DMS114 treated with DMSO at 0.1 percent for 48 hours (cell line): ENCODE results near the gene MAJIN.
A peak's percentile ranks its signal among the peaks of the same experiment; 100 is the strongest.

Experiments
- DNase-seq: peaks from one replicate; lab custom pipeline; 2025; ENCODE audit not compliant: unreplicated experiment; lab: John Stamatoyannopoulos, UW

Gene MAJIN

DNA sequence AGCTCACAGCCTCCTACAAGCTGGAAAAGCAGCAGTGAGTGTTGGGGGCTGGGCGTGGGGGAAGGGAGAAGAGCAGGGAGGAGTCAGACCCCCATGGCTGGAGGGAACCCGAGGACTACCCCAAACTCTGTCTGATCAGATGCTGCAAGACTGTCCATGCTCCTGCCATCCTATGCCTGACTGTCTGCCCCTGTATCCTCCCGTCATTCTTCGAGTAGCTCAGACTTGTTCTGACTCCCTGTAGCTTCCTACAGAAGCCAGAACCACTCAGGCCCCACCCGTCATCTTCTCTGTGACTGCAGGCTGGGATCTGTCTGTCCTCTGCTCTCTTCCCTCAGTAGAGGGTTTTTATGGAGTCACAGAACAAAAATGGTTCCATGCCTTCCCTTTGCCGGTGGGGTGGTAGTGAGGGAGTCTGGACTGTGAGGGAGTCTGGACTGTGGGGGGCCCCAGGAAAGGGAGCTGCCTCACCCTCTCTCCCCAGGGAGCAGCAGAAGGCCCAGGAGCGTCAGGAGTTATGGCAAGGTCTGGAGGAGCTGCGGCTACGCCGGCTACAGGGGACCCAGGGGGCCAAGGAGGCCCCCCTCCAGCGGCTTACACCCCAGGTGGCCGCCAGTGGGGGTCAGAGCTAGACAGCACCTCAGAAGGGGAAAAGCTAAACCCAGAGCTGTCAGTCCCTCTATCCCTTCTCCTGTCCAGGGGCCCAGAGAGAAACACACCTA is 38.5 kb downstream of the MAJIN start:
- no peak for DNase-seq

DNA sequence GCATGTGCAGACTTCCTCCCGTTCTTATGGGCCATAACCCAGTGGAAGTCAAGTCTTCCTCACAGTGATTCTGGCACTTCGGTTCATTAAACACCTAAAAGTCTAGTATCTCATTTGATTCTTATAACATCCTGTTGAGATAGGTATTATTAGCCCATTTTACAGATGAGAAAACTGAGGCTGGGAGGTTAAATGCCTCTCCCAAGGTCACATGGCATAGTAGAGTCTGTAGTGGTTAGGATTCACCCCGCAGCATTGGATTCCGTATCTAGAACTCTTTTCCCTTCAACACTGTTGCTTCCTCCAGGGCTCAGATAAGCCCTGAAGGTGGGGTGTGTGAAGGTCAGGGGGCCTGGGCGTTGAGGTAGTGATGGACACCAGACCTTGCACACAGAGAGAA is 39.6 kb downstream of the MAJIN start:
- no peak for DNase-seq

DNA sequence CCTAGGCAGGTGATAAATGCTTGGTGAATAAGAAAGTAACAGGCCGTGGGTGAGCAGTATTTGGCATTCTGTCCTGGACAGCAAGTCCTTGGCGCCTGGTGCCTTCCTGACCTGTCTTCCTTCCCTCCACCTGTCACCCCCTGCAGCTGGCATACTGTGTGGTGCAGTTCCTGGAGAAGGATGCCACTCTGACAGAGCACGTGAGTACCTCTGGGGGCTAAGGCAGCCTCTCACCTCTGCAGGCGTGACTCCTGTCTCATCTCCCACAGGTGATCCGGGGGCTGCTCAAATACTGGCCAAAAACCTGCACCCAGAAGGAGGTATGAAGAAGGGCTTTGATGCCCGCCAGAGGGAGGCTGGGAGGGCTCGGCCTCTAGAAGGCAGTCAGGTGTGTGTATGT is 40.6 kb downstream of the MAJIN start:
- DNase-seq, result no peak

DNA sequence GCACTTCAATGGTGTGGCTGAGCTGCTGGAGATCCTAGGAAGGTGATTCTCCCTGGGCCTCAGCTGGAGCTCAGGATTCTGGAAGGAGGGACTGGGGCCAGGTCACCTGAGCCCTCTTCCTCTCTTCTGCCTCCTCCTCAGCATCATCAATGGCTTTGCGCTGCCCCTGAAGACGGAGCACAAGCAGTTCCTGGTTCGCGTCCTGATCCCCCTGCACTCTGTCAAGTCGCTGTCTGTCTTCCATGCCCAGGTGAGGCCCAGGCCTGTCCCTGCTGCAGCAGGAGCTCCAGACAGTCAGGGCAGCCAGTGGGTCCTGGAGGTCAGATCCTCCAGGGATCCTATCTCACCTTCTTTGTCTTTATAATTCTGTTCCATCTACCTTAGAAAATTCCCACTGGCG is 41.6 kb downstream of the MAJIN start:
- DNase-seq, result no peak

DNA sequence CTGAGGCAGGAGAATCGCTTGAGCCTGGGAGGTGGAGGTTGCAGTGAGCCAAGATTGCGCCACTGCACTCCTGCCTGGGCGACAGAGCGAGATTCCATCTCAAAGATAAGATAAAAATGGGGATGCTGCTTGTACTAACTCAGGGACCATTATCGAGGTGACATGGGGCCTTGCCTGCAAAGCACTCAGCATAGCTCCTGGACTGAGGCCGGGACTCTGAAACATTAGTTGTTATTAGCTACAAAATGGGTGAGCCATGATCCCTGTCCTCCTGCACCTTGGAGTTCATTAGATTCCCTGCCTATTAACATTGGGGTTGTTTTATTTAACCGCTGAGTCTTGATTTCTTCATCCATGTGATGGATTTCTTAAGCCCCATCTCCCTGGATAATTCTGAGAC is 42.3 kb downstream of the MAJIN start:
- DNase-seq, result no peak

DNA sequence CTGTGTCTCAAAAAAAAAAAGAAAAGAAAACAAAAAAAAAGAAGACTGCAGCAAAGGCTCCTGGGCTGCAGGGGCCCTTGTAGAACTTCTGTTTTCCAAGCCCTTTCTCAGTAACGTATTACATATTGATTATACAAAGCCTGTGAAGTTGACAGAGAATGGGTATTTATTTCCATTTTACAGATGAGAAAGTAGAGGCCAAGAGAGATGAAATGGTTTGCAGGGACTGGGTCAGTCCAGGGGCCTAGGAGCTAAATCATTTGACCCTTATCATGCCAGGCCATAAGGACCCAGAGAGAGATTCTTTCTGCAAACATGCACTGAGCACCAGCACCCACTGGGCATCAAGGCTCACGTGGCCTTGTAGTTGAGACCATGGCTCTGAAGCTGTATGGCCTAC is 43.0 kb downstream of the MAJIN start:
- DNase-seq, result no peak

DNA sequence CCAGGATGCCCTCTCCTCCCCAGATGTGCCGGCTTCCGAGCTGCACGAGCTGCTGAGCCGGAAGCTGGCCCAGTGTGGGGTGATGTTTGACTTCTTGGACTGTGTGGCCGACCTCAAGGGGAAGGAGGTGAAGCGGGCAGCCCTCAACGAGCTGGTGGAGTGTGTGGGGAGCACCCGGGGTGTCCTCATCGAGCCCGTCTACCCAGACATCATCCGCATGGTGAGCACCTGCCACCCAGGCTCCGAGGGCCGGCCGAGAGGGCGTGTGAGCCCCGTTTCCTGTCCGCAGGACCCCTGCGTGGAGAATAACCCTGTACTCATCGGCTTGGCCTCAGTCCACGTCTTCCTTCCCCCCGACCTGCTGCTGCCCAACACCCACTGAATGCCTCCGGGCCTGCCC is 45.2 kb downstream of the MAJIN start:
- no peak for DNase-seq

DNA sequence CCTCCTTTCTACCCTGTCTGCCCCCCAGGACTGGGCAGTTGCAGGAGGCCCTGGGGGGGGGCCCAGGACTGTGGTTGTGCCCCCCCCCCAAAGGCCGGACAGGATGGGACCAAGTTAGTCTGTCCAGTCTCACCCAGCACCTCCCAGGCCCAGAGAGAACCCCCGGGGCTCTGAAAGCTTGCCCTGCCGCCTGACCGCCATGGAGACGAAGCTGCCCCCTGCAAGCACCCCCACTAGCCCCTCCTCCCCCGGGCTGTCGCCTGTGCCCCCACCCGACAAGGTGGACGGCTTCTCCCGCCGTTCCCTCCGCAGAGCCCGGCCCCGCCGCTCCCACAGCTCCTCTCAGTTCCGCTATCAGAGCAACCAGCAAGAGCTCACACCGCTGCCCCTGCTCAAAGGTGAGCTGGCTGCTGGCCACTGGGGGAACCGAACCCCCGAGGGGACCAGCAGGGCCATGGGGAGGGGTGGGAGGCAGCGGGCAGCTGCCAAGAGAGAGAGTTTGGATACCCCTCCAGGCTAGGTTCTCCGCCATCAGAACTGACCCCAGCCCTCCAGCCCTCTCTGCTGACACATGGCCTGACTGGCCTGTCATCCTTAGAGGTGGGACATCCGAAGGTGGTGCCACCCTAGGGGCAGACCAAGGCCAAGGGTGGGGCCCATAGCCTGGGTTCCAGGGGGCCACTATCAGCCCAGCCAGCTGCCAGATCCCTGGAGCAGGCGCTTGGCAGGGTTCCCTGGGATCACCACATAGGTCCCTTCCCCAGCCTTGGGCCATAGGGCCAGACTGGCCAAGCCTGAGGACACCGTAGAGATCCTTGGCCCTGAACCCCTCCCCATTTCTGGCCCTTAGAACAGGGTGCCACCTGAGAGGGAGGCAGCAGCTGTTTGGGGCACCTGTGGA is 46.1 kb downstream of the MAJIN start:
- DNase-seq, result no peak

DNA sequence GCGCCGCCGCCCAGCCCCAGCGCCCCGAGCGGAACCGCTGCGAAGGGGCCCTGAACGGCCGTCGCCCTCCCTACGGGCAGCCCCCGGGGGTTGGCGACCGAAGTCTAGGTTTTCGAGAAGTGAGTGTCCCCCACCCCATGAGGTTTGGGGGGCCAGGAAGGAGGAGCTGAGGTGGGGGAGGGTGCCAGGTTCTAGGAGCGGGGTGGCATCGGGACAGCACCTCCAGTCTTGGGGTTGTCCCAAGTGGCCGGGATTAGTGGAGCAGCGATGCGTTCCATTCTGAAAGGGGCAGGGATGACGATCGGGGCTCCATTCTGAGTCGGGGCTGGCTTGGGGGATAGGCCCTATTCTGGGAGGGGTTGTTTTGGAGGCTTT is 47.0 kb downstream of the MAJIN start:
- no peak for DNase-seq

DNA sequence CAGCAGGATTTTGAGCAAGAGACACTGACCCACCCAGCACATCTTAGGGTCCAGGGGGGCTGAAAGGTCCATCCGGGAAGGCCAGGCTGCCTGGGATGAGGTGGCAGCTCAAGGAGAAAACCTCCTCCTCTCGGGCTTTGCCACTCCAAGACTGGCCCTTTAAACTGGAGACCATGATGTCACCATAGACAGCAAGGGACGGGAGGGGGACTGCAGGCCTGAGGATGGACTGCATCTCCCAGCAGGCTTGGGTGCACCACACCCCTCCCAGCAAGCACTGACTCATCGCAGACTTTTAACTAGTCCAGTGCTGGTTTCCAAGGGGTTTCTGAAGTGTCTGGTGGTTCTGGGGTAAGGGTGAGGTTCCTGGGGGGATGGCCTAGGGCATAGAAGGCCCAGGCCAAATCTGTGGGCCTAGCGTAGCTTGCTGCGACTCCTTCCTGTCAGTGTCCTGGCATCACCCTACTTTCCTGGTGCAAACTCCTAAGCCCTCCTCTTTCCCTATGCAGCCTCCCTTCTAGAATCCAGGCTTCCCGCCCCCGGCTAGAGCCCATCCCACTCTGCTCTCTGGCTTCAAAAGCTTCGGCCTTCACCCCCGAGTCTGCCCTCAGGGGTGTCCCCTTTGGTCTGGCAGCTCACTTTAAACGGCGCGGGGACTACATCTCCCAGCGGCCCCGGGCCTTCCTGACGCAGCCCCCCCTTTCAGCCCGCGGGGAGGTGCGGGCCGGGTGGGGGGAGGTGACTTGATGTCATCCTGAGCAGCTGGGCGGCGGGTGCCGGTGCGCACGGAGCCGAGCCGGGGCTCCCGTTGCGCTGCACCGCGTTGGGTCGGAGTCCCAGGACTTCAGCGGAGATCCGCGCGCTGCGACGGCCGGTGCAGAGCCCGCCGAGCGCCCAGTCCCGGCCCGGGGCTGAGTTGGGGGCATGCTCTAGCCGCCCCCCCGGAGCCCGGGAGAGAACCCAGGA is 47.7 kb downstream of the MAJIN start, which contains the start of gene PPP2R5B:
Gene PPP2R5B, plus strand, starts transcription at position 746 of the 966 bp plus-strand sequence. CDS start 1,046 bp downstream, outside the sequence.
- DNase-seq, result peak; percentile 89

DNA sequence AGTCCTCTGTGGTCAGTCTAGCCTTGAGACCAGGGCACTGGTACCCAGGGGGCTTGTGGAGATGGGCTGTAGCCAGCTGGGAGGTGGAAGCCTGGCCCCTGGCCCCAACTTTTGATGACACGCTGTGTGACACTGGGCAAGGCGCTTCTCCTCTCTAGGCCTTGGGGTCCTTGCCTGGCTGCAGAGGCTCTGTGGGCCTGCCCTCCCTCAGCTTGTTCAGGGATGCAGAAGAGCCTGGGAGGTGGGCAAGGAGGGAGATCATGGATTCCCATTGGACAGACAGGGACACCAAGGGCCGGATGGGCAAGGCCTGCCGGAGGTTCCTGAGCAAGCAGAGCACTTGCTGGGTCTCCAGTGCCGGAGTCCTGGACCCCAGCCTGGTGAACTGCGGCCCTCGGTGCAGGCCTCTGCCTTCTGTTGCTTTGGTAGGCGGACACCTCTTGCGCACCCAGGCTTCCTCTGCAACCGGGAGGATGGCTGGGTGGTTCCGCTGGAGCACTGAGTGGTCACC is 48.7 kb downstream of the MAJIN start:
- DNase-seq, result no peak

DNA sequence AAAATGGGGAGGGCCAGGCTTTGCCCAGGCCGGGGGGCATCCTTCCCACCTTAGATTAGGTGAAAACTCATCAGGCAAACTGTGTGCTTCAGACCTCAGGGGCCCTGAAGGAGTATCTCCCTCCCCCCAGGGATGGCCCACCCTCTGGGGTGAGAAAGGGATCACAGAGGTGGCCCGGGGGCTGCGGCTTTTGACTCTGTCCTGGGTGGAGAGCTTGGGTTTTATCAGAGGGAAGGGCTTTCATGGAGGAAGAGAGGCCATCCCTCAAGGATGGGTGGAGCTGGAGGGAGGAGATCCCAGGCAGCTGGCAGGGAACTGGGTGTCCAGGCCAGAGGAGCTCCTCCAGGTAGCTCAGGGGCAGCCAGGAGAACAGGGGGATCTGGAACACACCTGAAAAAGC is 50.5 kb downstream of the MAJIN start:
- no peak for DNase-seq

DNA sequence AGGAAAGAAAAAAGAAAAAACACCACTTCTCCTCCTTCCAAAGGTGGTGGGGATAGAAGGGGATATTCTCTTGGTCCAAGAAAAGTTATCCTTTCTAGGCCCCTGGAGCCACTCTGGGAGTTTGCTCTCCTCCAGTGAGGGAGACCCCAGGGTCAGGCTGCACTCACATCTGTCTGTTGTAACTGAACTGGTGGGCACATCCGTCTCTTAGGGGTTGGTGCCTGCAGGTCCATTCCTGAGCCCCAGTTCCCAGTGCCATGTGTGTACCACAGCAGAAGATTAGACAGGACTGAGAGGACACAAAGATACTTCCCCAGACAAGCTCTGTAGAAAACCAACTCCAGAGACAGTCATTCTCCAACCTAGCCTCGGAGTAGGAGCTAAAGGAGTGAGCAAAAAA is 51.8 kb downstream of the MAJIN start:
- DNase-seq, result no peak

DNA sequence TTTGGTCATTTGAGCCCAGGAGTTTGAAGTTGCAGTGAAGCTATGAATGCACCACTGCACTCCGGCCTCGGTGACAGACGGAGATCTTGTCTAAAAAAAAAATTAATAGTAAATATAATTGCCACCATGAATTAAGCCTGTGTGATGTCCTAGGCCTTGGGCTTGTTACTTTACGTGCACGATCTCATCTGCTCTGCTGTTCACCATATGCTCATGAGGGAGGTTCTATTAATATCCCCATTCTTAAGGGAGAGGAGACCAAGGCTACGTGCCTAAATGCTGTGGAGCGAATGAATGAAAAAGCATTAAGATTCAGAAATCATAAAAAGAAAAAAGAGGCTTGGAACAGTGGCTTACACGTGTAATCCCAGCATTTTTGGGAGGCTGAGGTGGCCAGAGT is 52.3 kb downstream of the MAJIN start:
- no peak for DNase-seq

DNA sequence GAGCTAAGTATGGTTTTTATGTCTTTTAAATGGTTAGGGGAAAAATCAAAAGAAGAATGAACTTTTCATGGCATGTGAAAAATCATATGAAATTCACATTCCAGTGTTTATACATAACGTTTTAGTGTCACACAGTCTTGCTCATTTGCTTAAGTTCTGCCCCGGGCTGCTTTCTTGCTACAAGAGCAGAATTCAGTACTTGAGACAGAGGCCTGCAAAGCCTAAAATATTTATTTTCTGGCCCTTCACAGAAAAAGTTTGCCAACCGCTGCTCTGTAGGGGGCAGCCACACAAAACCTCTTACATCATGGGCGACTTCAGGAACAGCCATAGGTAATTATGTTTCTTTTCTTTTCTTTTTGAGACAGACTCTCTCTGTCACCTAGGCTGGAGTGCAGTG is 53.9 kb downstream of the MAJIN start:
- DNase-seq, result no peak

DNA sequence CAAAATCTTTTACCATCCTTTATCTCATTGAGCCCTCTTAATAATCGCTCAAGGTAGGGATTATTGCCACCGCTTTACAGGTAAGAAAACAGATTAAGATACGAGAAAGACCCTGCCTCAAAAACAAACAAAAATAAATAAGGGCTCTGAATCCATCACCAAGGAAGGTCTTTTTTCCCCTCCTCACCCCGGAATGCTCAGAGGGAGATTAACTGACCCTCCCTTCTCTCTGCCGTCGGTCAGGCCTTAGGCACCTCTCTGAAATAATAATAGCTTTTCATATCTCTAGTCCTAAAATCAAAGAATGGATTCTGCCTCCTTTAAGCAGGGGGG is 54.3 kb downstream of the MAJIN start:
- DNase-seq, result no peak

DNA sequence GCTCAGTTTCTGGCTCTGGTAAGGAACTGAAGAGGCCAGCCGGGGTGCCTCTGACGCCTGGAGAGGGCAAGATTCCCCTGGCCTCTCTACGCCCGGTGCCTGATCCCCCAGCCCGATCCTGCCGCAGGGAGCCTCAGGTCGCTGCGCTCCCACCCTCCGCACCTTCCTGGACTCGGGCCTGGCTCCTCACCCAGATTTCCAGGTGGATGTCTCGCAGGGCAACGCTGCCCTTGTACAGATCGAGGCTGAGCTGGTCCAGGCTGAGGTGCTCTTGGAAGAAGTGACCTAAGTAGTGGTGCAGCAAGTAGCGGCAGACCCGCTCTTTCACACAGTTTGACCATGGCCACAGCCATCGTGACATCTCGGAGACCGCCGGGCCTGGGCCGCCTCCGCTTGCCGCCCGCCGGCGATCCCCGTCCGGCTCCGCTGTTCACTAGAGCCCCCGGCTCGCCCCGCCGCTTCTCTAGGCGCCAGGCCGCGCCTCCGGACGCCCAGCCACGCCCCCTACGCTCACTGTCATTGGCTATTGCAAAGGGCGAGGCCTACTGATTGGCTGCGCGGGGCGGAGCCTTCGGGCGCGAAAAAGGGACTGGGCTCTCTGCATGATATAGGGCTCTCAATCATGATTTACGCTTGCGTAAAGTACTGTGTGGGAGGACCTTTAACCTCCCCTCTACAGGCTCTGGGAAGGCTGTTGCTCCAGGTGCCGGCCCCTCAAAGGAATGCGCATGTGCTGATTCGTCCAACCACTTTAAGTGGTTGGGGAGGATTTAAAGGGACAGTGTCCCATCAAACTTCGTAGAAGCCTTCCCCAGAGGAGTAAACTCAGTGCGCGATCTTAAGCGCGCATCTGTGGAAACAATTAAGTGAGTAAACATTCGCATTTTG is 54.9 kb downstream of the MAJIN start, which contains the start of gene ATG2A:
Gene ATG2A, minus strand, starts transcription at position 435 of the 888 bp plus-strand sequence. Its CDS starts 74 bp downstream, at position 361.
- DNase-seq, result peak; percentile 99

DNA sequence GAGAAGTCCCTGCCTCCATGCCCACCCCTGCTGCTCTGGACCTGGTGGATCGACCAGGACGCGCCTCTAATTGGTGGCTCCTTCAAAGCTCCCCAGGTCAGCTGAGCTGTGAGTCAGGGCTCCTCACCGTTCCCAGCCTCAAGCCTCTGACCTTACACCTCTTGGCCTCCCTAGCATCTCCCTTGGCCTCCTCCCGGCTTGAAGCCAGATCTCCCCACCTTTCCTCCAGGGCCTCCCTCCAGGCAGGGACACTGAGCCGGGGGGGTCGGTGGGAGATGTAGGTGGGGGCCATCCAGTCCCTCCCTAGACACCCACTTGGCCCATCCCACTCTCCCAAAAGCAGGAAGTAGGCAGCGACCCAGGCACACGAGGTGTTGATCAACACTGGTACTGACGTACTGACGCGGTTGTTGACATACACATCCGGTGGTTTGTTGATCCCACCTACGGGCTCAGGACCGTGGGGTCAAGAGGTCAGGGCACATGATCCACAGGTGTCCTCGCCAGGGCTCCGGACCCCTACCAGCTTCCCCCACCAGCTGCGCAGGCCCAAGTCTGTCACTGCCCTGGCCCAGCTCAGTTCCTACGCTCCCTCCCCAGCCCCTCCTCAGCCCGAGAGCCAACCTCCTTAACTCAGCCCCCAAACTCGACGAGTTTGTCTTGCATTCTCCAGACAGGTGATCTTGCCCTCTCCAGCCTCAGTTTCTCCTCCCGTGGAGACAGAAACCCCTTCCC is 55.7 kb downstream of the MAJIN start:
- no peak for DNase-seq

DNA sequence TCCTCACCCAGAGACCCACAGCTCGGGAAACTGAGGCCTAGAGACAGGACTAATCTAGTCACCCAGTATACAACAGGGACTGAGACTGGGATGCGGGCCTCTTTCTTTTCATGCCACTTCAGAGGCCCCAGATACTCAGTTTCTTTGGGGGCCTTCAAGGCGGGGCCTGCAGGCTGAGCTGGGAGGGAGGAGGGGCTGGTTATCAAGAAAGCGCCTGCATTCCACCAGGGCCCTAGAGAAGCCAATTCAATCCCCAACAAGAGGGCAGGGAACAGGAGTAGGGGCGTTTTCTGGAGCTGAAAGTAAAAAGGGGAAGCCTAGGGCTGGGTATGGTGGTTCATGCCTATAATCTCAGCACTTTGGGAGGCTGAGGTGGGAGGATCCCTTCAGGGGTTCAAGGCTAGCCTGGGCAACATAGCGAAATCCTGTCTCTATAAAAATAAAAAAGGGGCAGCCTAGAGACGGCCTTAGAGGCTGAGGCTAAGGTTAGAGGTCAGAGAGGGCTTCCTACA is 56.5 kb downstream of the MAJIN start:
- DNase-seq, result no peak
